ENCODE results near the gene MYL6B. TPM values are rescaled to one million over a fixed set of nuclear protein-coding genes. Genes with fewer than 3 reads are reported as not detected.

Gene MYL6B
- total and polyA plus RNA-seq, 2 donors = 32.4 to 65.3 TPM

- Histone ChIP-seq H3K4me1 (ENCODE audit: insufficient read depth) (no peaks in the 10 kb centered on the region), H3K36me3 (ENCODE audit: insufficient read depth) (peaks cover 2% of the 10 kb centered on the region), H3K27ac (ENCODE audit: low read depth) (no peak overlapping the region), H3K4me3 (ENCODE audit: low read depth, low read length) (no peak overlapping the region)
- DNase-seq (ENCODE audit: extremely low spot score) = no peak
- 52% methylated on average over 14 of the region's 14 CpGs for WGBS
These were observed 54.2 kb downstream of the MYL6B start for GRCh38 chr12:56206452-56207166.

Other genes with a start within 250 kb of the MYL6B start
- 20.1 TPM for gene PYM1, start 224.7 kb upstream of the MYL6B start, total RNA-seq
- 31.1 TPM for gene PYM1, start 224.7 kb upstream of the MYL6B start, polyA plus RNA-seq
- 33.6 TPM for gene DGKA, start 221.4 kb upstream of the MYL6B start, total RNA-seq
- 31.7 TPM for gene DGKA, start 221.4 kb upstream of the MYL6B start, polyA plus RNA-seq
- gene PMEL, start 186.5 kb upstream of the MYL6B start, total RNA-seq = 1.5 TPM
- gene PMEL, start 186.5 kb upstream of the MYL6B start, polyA plus RNA-seq = 0.89 TPM
- 32.3 TPM for gene CDK2, start 185.8 kb upstream of the MYL6B start, total RNA-seq
- 33.6 TPM for gene CDK2, start 185.8 kb upstream of the MYL6B start, polyA plus RNA-seq
- 57.5 TPM for gene RAB5B, start 178.5 kb upstream of the MYL6B start, total RNA-seq
- 114 TPM for gene RAB5B, start 178.5 kb upstream of the MYL6B start, polyA plus RNA-seq
- 14.4 TPM for gene SUOX, start 155.3 kb upstream of the MYL6B start, total RNA-seq
- gene SUOX, start 155.3 kb upstream of the MYL6B start, polyA plus RNA-seq = 31.3 TPM
- gene IKZF4, start 131.5 kb upstream of the MYL6B start, total RNA-seq = 4.8 TPM
- 8.0 TPM for gene IKZF4, start 131.5 kb upstream of the MYL6B start, polyA plus RNA-seq
- gene RPS26, start 110.7 kb upstream of the MYL6B start, total RNA-seq = 96.2 TPM
- 774 TPM for gene RPS26, start 110.7 kb upstream of the MYL6B start, polyA plus RNA-seq
- 34.4 TPM for gene ERBB3, start 72.4 kb upstream of the MYL6B start, total RNA-seq
- 11.4 TPM for gene ERBB3, start 72.4 kb upstream of the MYL6B start, polyA plus RNA-seq
- 64.6 TPM for gene PA2G4, start 48.0 kb upstream of the MYL6B start, total RNA-seq
- 121 TPM for gene PA2G4, start 48.0 kb upstream of the MYL6B start, polyA plus RNA-seq
- gene RPL41, start 36.0 kb upstream of the MYL6B start, total RNA-seq = 2,071 TPM
- gene RPL41, start 36.0 kb upstream of the MYL6B start, polyA plus RNA-seq = 5,547 TPM
- gene ZC3H10, start 34.3 kb upstream of the MYL6B start, total RNA-seq = 4.6 TPM
- gene ZC3H10, start 34.3 kb upstream of the MYL6B start, polyA plus RNA-seq = 4.9 TPM
- 85.1 TPM for gene ESYT1, start 24.3 kb upstream of the MYL6B start, total RNA-seq
- gene ESYT1, start 24.3 kb upstream of the MYL6B start, polyA plus RNA-seq = 116 TPM
- gene MYL6, start 5.8 kb downstream of the MYL6B start, total RNA-seq = 2,133 TPM
- 7,162 TPM for gene MYL6, start 5.8 kb downstream of the MYL6B start, polyA plus RNA-seq
- 51.1 TPM for gene SMARCC2, start 36.9 kb downstream of the MYL6B start, total RNA-seq
- gene SMARCC2, start 36.9 kb downstream of the MYL6B start, polyA plus RNA-seq = 68.8 TPM
- 42.9 TPM for gene RNF41, start 69.3 kb downstream of the MYL6B start, total RNA-seq
- 37.8 TPM for gene RNF41, start 69.3 kb downstream of the MYL6B start, polyA plus RNA-seq
- gene NABP2, start 71.8 kb downstream of the MYL6B start, total RNA-seq = 15.7 TPM
- gene NABP2, start 71.8 kb downstream of the MYL6B start, polyA plus RNA-seq = 31.0 TPM
- not detected for gene SLC39A5, start 77.5 kb downstream of the MYL6B start, total RNA-seq
- 0.30 TPM for gene SLC39A5, start 77.5 kb downstream of the MYL6B start, polyA plus RNA-seq
- 10.2 TPM for gene ANKRD52, start 105.8 kb downstream of the MYL6B start, total RNA-seq
- gene ANKRD52, start 105.8 kb downstream of the MYL6B start, polyA plus RNA-seq = 14.4 TPM
- gene COQ10A, start 114.4 kb downstream of the MYL6B start, total RNA-seq = 6.9 TPM
- gene COQ10A, start 114.4 kb downstream of the MYL6B start, polyA plus RNA-seq = 13.8 TPM
- 64.3 TPM for gene CS, start 147.7 kb downstream of the MYL6B start, total RNA-seq
- 101 TPM for gene CS, start 147.7 kb downstream of the MYL6B start, polyA plus RNA-seq
- gene CNPY2, start 163.4 kb downstream of the MYL6B start, total RNA-seq = 53.8 TPM
- gene CNPY2, start 163.4 kb downstream of the MYL6B start, polyA plus RNA-seq = 75.6 TPM
- 64.7 TPM for gene PAN2, start 181.4 kb downstream of the MYL6B start, total RNA-seq
- 31.1 TPM for gene PAN2, start 181.4 kb downstream of the MYL6B start, polyA plus RNA-seq
- not detected for gene IL23A, start 186.3 kb downstream of the MYL6B start, total RNA-seq
- gene IL23A, start 186.3 kb downstream of the MYL6B start, polyA plus RNA-seq = 0.89 TPM
- 156 TPM for gene STAT2, start 207.5 kb downstream of the MYL6B start, total RNA-seq
- gene STAT2, start 207.5 kb downstream of the MYL6B start, polyA plus RNA-seq = 66.3 TPM
- not detected for gene APOF, start 210.3 kb downstream of the MYL6B start, total RNA-seq
- 0.13 TPM for gene APOF, start 210.3 kb downstream of the MYL6B start, polyA plus RNA-seq